Fibroblast of lung (primary cell): ENCODE measurements around the gene GDF15. TPM values are rescaled to one million over a fixed set of nuclear protein-coding genes. Genes with fewer than 3 reads are reported as not detected.
A peak's percentile ranks its signal among the peaks of the same experiment; 100 is the strongest.

Experiments
- DNase-seq, 2 donors: peaks; one replicate each; pipeline versions ENCODE4 v3.0.0 to v3.0.0-alpha.2; 2010; ENCODE audit warnings: low read depth in 2 of 2
- H2AFZ ChIP-seq: 2 replicates; pipeline ENCODE4 v1.5.1; 2012; ENCODE audit warnings: low read length, control low read depth, inconsistent platforms
- H3K27ac ChIP-seq: 2 replicates; pipeline ENCODE4 v1.5.1; 2011; ENCODE audit warnings: low read length, control low read depth; ENCODE audit not compliant: insufficient read depth
- H3K27me3 ChIP-seq: 2 replicates; pipeline ENCODE4 v1.5.1; 2011; ENCODE audit warnings: mild to moderate bottlenecking, low read length; ENCODE audit not compliant: control insufficient read depth, insufficient read depth
- H3K36me3 ChIP-seq: 2 replicates; pipeline ENCODE4 v1.5.1; 2011; ENCODE audit warnings: low read length; ENCODE audit not compliant: control insufficient read depth, insufficient read depth
- H3K4me1 ChIP-seq: 2 replicates; pipeline ENCODE4 v1.5.1; 2011; ENCODE audit warnings: low read length; ENCODE audit not compliant: control insufficient read depth, insufficient read depth; ENCODE audit errors: extremely low read depth
- H3K4me2 ChIP-seq: 2 replicates; pipeline ENCODE4 v1.5.1; 2011; ENCODE audit warnings: low read length, control low read depth; ENCODE audit not compliant: insufficient read depth; ENCODE audit errors: extremely low read depth
- H3K4me3 ChIP-seq, 4 experiments: fragments of 200-600 bp in 1 of 4; sonication (generic) in 1 of 4; replicated peaks in 1 of 4; 2 replicates each; pipeline ENCODE4 v1.5.1; 2011 to 2016; ENCODE audit warnings: low read length in 4 of 4, low read depth in 3 of 4, mild to moderate bottlenecking in 3 of 4, control low read depth in 2 of 4, inconsistent platforms in 1 of 4, mixed read lengths in 1 of 4; ENCODE audit not compliant: insufficient read depth in 1 of 4; ENCODE audit errors: control extremely low read depth in 1 of 4
- H3K79me2 ChIP-seq: 2 replicates; pipeline ENCODE4 v1.5.1; 2012; ENCODE audit warnings: mild to moderate bottlenecking, low read length, inconsistent platforms; ENCODE audit not compliant: control insufficient read depth, insufficient read depth
- H3K9ac ChIP-seq: 2 replicates; pipeline ENCODE4 v1.5.1; 2011; ENCODE audit warnings: mild to moderate bottlenecking, low read length, control low read depth; ENCODE audit not compliant: insufficient read depth
- H3K9me3 ChIP-seq: 2 replicates; pipeline ENCODE4 v1.5.1; 2012; ENCODE audit warnings: low read depth, low read length; ENCODE audit not compliant: control insufficient read depth, insufficient read depth
- H4K20me1 ChIP-seq: 2 replicates; pipeline ENCODE4 v1.5.1; 2011; ENCODE audit warnings: low read length; ENCODE audit not compliant: control insufficient read depth, insufficient read depth; ENCODE audit errors: extremely low read depth
- EZH2 ChIP-seq: IDR thresholded peaks from 2 replicates; pipeline ENCODE4 v1.5.1; 2012; ENCODE audit warnings: low read length, control low read depth, mild to moderate bottlenecking; ENCODE audit errors: missing control alignments
- polyA plus RNA-seq, 2 donors: library from polyadenylated mRNA; depleted of rRNA in 1 of 2; stranded (reverse) in 1 of 2; unstranded in 1 of 2; fragments of >200 nt; gene quantifications; 2 replicates each; pipeline ENCODE4 v1.2.1, GENCODE V29; 2011 to 2012; ENCODE audit warnings: missing spikeins in 1 of 2
- total RNA-seq: library from RNA; depleted of rRNA; stranded (reverse); fragments of >200 nt; gene quantifications from 2 replicates; pipeline ENCODE4 v1.2.1, GENCODE V29; 2014
- TF ChIP-seq, protein P1 (sequence below), 2 donors: IDR thresholded peaks in 1 of 2; conservative IDR thresholded peaks in 1 of 2; 1 replicate in 1 of 2; 2 replicates in 1 of 2; pipeline ENCODE4 v1.5.1; 2011 to 2012; ENCODE audit warnings: low read length in 2 of 2, control low read depth in 1 of 2, inconsistent platforms in 1 of 2, low read depth in 1 of 2, mild to moderate bottlenecking in 1 of 2

The GDF15 gene
- total and polyA plus RNA-seq, 2 donors (not counting 1 experiment from before 2014, with no cell fraction given), result 8.6 to 140 TPM

DNA sequence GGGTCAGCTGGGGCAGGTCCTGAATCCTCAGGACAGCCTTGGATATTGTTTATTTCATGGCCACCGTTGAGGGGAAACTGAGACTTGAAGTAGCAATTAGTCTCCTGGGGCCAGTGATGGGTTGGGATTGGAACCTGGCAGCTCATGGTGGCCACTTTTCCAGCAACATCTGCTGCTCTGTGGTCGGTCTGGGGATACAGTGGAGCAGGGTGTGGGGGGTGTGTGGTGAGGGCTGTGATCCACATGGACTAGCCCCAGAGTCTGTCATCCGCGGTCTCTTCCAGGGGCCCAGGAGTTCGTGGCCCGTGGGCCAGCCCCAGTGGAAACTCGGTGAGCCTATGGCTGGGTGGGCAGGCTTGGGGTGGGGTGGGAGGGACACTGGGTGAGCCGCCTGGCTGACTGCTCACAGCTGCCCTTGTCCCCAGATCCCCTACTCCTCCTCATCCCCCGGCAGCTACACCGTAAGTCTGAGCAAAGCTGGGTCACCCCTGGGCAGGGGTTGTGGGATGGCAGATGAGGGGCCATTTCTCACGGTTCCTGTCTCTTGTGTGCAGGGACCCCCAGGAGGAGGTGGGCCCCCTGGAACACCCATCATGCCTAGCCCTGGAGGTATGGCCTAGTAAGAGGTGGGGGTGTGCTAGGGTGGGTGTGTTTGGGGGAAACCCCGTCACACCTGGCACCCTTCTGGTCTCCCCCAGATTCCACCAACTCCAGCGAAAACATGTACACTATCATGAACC, 46.5 kb downstream of the GDF15 start:
- no peak for DNase-seq
- Histone ChIP-seq H3K4me1 (peaks cover 17% of the 10 kb centered on the region), H3K27ac (no peak overlapping the region), H3K27me3 (no peaks in the 10 kb centered on the region), H3K79me2 (peaks cover 6% of the 10 kb centered on the region), H4K20me1 (no peaks in the 10 kb centered on the region), H3K4me2 (no peak overlapping the region), H3K9me3 (no peaks in the 10 kb centered on the region), H3K9ac (no peak overlapping the region), H2AFZ (no peak overlapping the region), H3K4me3 (peak overlapping the region in 2 of 4 experiments; percentile 13 to 42), H3K36me3 (peaks cover 21% of the 10 kb centered on the region)
- TF ChIP-seq EZH2, result no peak
- TF ChIP-seq, protein P1, sequence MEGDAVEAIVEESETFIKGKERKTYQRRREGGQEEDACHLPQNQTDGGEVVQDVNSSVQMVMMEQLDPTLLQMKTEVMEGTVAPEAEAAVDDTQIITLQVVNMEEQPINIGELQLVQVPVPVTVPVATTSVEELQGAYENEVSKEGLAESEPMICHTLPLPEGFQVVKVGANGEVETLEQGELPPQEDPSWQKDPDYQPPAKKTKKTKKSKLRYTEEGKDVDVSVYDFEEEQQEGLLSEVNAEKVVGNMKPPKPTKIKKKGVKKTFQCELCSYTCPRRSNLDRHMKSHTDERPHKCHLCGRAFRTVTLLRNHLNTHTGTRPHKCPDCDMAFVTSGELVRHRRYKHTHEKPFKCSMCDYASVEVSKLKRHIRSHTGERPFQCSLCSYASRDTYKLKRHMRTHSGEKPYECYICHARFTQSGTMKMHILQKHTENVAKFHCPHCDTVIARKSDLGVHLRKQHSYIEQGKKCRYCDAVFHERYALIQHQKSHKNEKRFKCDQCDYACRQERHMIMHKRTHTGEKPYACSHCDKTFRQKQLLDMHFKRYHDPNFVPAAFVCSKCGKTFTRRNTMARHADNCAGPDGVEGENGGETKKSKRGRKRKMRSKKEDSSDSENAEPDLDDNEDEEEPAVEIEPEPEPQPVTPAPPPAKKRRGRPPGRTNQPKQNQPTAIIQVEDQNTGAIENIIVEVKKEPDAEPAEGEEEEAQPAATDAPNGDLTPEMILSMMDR (conservative IDR thresholded peaks at IDR 0.05 in 1 of 2, IDR thresholded peaks at IDR 0.05 in 1 of 2; ENCODE audit: low read depth in 1 of 2, low read length in 2 of 2), result no peak

DNA sequence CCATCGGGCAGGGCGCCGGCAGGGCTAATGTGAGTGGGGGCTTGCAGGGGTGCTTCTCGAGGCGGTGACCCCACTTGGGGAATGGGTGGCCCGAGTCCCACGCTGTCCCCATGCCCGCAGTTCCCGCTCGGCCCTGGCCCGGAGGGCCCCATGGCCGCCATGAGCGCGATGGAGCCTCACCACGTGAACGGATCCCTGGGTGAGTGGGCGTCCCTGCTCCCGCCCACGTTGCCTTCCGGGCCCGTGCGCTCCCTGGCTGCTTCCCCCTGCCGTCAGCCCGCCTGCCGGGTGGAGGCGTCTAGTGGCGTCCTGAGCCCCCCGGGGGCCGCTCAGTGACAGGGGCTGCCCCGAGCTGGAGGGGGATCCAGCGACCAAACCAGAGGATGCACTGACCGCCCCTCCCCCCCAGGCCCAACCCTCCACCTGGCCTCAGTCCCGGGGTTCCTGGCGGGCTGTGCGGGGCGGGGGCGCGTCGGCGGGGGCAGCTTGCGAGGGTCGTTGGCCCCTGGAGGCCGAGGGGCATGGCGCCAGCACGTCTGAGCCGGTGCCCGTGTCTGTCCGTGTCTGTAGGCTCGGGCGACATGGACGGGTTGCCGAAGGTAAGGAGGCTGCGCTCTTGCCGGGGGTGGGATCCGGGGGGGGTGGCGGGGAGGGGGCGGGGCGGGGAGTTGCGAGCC, 47.2 kb downstream of the GDF15 start:
- no peaks in the 10 kb centered on the region for H3K9me3 ChIP-seq
- peaks cover 20% of the 10 kb centered on the region for H3K36me3 ChIP-seq
- TF ChIP-seq EZH2, result no peak
- TF ChIP-seq, protein P1 (conservative IDR thresholded peaks at IDR 0.05 in 1 of 2, IDR thresholded peaks at IDR 0.05 in 1 of 2; ENCODE audit: low read depth in 1 of 2, low read length in 2 of 2), result no peak
- no peak overlapping the region for H3K27ac ChIP-seq
- no peak for DNase-seq
- H3K4me1 ChIP-seq, result peaks cover 18% of the 10 kb centered on the region
- no peak overlapping the region for H2AFZ ChIP-seq
- H3K79me2 ChIP-seq, result peaks cover 3% of the 10 kb centered on the region
- H3K4me2 ChIP-seq, result peak overlapping the region; percentile 51
- H3K27me3 ChIP-seq, result no peaks in the 10 kb centered on the region
- no peaks in the 10 kb centered on the region for H4K20me1 ChIP-seq
- peak overlapping the region; percentile 53 for H3K9ac ChIP-seq
- peak overlapping the region in 2 of 4 experiments; percentile 13 to 42 for H3K4me3 ChIP-seq

DNA sequence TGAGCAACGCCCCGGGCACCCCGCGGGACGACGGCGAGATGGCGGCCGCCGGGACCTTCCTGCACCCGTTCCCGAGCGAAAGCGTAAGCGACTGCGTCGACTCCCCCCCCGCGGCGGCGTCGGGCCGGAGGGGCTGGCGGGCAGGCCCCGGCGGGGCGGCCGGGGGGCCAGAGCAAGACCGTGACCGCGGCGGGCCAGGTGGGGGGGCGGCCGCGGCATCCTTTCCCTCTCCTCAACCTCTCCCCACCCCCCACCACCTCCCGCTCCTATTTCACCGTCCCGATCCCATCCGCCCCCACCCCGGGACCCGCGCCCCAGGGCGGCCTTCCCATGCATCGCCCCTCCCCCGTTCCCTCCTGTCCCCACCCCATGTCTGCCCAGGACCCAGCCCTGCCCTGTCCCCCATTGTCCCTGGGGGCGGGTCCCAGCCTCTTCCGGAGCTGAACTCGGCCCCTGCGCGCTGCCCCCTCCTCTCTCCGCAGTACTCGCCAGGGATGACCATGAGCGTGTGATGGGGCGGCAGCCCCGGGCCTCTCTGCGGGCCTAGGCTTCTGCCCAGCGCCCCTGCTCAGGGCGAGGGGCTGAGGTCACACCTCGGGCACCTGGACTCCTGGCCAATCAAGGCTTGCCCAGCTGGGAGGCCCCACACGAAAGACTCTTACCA, 47.9 kb downstream of the GDF15 start:
- H3K36me3 ChIP-seq, result peaks cover 18% of the 10 kb centered on the region
- H4K20me1 ChIP-seq, result no peaks in the 10 kb centered on the region
- H3K27ac ChIP-seq, result no peak overlapping the region
- H3K9ac ChIP-seq, result no peak overlapping the region
- H3K4me2 ChIP-seq, result no peak overlapping the region
- TF ChIP-seq EZH2, result no peak
- TF ChIP-seq, protein P1 (conservative IDR thresholded peaks at IDR 0.05 in 1 of 2, IDR thresholded peaks at IDR 0.05 in 1 of 2; ENCODE audit: low read depth in 1 of 2, low read length in 2 of 2), result no peak
- peaks cover 12% of the 10 kb centered on the region for H3K4me1 ChIP-seq
- H3K27me3 ChIP-seq, result no peaks in the 10 kb centered on the region
- DNase-seq, result no peak
- H2AFZ ChIP-seq, result no peak overlapping the region
- H3K9me3 ChIP-seq, result no peaks in the 10 kb centered on the region
- peak overlapping the region in 2 of 4 experiments; percentile 28 to 37 for H3K4me3 ChIP-seq
- peaks cover 3% of the 10 kb centered on the region for H3K79me2 ChIP-seq
